Naive B cell (primary cell): ENCODE measurements around the gene RIMS3. TPM values are rescaled to one million over a fixed set of nuclear protein-coding genes. Genes with fewer than 3 reads are reported as not detected.

Source experiments
- ATAC-seq, 2 donors: fragments of 150-1000 bp; cut with Tn5 transposase; 2 replicates each; pipeline ENCODE4 v1.10.0; 2021; ENCODE audit warnings: low read depth in 2 of 2, mild to moderate bottlenecking in 2 of 2, moderate library complexity in 2 of 2
- DNase-seq: peaks from one replicate; pipeline ENCODE4 v3.0.0; 2022
- H3K27ac Mint-ChIP-seq, 6 donors: one replicate each; pipeline ENCODE4 v1.8.0; 2020 to 2022; ENCODE audit warnings: mild to moderate bottlenecking in 6 of 6, mixed read lengths in 6 of 6, moderate library complexity in 5 of 6, inconsistent platforms in 2 of 6
- H3K27me3 Mint-ChIP-seq, 3 donors: one replicate each; pipeline ENCODE4 v1.8.0; 2021 to 2022; ENCODE audit warnings: mixed read lengths in 3 of 3, mild to moderate bottlenecking in 1 of 3
- H3K36me3 Mint-ChIP-seq, 2 donors: one replicate each; pipeline ENCODE4 v1.8.0; 2020 to 2022; ENCODE audit warnings: mixed read lengths in 2 of 2, inconsistent platforms in 1 of 2, mild to moderate bottlenecking in 1 of 2
- H3K4me1 Mint-ChIP-seq, 3 donors: one replicate each; pipeline ENCODE4 v1.8.0; 2020 to 2022; ENCODE audit warnings: mixed read lengths in 3 of 3, inconsistent platforms in 1 of 3, mild to moderate bottlenecking in 1 of 3, moderate library complexity in 1 of 3
- H3K4me3 Mint-ChIP-seq, 8 donors: one replicate each; pipeline ENCODE4 v1.8.0; 2020 to 2022; ENCODE audit warnings: mild to moderate bottlenecking in 8 of 8, mixed read lengths in 8 of 8, moderate library complexity in 8 of 8, inconsistent platforms in 2 of 8
- H3K9me3 Mint-ChIP-seq, 7 donors: one replicate each; pipeline ENCODE4 v1.8.0; 2020 to 2022; ENCODE audit warnings: mixed read lengths in 7 of 7, mild to moderate bottlenecking in 5 of 7, inconsistent platforms in 2 of 7, moderate library complexity in 1 of 7
- polyA plus RNA-seq, 6 donors: library from polyadenylated mRNA; unstranded; fragments of 300-500 nt; fragmentation: Illumina TruSeq; gene quantifications; one replicate each; pipeline ENCODE4 v1.2.3, GENCODE V29; 2021; ENCODE audit warnings: low read depth in 6 of 6

RIMS3 gene
- polyA plus RNA-seq, 6 donors from 2014 or later = 0.93 to 2.9 (median 1.8) TPM

DNA sequence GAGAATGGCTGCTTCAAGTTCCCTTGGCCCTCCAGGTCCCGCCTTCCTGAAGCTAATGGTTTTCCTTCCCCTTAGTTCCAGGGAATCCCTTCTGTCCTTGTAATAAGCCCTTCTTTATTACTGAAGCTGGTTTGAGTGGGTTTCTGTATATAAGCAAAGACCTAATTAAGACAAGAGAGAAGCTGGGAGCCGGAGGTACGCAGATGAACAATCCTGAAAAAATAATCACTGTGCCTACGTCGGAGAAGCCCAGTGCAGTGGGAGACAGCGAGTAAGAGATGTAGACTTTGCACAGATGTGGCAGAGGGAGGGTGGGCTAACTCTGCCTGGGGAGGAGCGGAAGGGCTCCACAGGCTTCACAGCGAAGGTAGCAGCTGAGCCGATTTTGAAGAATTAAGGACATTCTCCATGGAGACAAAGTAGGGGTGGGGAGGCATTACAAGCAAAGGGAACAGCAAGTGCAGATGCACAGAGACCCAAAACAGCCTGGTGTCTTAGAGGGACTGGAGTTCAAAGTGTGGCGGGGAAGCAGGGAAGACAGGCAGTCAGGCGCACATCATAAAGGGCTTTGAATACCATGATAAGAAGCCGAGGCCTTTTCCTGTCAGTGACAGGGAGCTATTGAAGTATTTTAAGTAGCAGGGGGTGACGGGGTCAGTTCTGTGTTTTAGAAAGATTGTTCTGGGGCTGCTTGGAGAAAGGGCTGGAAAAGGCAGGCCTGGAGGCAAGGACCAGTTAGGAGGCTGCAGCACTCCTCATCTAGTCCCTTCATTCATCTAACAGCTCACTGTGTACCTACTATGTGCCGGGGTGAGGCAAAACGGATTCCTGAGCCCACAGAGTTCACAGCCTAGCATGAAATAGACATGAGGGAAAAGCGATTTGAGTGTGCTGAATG lies 6.5 kb downstream of the RIMS3 start:
- ATAC-seq (no peak), DNase-seq (no peak)
- Mint-ChIP-seq H3K27me3 (peaks cover 4 to 10% (median 9%) of the 10 kb centered on the region in 3 donors), H3K4me3 (no peak overlapping the region), H3K4me1 (peaks cover 13 to 20% (median 15%) of the 10 kb centered on the region in 3 donors), H3K9me3 (no peaks in the 10 kb centered on the region), H3K36me3 (no peaks in the 10 kb centered on the region), H3K27ac (no peak overlapping the region)

DNA sequence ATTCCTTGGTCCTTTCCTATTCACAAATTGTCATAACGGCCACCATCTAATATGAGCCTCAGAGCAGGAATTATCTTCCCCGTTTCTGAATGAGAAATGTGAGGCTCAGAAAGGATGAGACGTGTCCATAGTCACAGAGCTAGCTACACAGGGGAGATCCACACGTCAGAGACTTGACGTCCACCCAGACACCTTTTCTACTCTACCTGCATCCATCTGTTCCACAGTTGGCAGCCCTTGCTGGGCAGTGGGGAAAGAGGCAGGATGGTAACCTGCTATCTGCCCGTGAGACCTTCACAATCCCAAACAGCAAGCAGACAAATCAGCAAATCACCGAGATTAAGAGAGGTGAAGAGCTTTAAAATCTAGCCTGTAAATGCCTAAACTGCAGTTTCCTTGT lies 8.4 kb downstream of the RIMS3 start:
- ATAC-seq (no peak), DNase-seq (no peak)
- no peak overlapping the region for H3K4me3 Mint-ChIP-seq
- H3K27me3 Mint-ChIP-seq = peaks cover 4 to 10% (median 10%) of the 10 kb centered on the region in 3 donors
- H3K27ac Mint-ChIP-seq = no peak overlapping the region
- no peaks in the 10 kb centered on the region for H3K9me3 Mint-ChIP-seq
- H3K36me3 Mint-ChIP-seq = no peaks in the 10 kb centered on the region
- H3K4me1 Mint-ChIP-seq = peaks cover 2 to 8% (median 7%) of the 10 kb centered on the region in 3 donors

DNA sequence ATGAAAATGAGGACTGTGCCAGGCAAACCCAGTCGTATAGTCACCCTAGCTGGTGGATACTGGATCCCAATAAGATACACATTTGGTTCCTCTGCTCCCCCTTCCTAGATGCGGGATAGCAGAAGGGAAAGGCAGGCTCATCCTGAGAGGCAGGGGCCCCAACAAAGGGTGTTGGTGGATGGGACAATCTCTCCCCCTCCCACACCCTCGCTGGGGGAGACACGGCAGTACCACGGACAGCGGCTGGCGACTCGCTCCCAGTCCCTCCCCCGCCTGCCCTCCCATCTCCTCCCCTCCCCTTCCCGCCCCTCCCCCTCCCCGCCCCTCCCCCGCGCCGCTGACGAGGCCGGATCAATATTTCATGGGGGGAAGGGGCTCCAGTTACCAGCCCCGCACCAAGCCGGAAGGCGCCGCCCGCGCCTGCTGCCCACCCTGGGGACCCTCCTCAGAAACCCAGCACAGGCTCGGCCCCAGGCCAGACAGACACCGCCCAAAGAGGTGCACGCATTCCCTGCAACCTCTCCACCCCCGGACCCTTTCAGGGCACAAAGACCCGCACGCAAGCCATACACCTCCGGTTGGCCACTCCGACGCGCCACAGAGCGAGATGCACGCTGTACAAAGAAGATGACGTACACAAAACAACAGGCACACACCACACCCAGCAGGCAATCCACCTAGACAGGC lies 11.5 kb downstream of the RIMS3 start:
- Mint-ChIP-seq H3K27me3 (peaks cover 4 to 16% (median 15%) of the 10 kb centered on the region in 3 donors), H3K4me3 (no peak overlapping the region), H3K4me1 (peaks cover 2 to 12% (median 11%) of the 10 kb centered on the region in 3 donors), H3K36me3 (no peaks in the 10 kb centered on the region), H3K9me3 (no peaks in the 10 kb centered on the region), H3K27ac (no peak overlapping the region)
- ATAC-seq (no peak), DNase-seq (no peak)

DNA sequence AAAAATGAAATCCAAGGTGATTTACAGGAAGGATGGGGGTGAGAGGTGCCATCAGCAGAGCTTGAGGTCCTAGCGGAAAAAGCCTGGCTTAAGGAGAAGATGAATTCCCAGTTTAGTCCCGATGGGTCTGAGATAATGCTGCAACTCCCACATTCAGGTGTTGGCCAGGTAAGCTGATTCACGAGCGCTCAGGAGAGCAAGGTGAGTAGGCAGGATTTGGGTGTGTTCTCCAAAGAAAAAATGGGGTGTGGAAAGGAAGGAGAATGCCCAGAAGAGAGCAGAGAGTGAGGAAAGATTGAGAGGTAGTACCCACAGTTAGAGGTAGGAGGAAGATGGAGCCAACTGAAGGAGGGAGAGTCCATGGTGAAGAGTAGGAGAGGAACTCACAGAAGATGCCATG lies 12.5 kb downstream of the RIMS3 start:
- Mint-ChIP-seq H3K9me3 (no peaks in the 10 kb centered on the region), H3K4me1 (peaks cover 2 to 12% (median 12%) of the 10 kb centered on the region in 3 donors), H3K4me3 (no peak overlapping the region), H3K27ac (no peak overlapping the region), H3K27me3 (peaks cover 4 to 19% (median 18%) of the 10 kb centered on the region in 3 donors), H3K36me3 (no peaks in the 10 kb centered on the region)
- ATAC-seq (no peak), DNase-seq (no peak)

- H3K27me3 Mint-ChIP-seq = peaks cover 4 to 24% (median 18%) of the 10 kb centered on the region in 3 donors
- H3K4me1 Mint-ChIP-seq = peaks cover 2 to 12% (median 12%) of the 10 kb centered on the region in 3 donors
- H3K4me3 Mint-ChIP-seq = no peak overlapping the region
- no peak for ATAC-seq
- H3K9me3 Mint-ChIP-seq = no peaks in the 10 kb centered on the region
- H3K36me3 Mint-ChIP-seq = no peaks in the 10 kb centered on the region
- DNase-seq = no peak
- no peak overlapping the region for H3K27ac Mint-ChIP-seq
These were observed 13.0 kb downstream of the RIMS3 start for GRCh38 chr1:40652468-40652867.

DNA sequence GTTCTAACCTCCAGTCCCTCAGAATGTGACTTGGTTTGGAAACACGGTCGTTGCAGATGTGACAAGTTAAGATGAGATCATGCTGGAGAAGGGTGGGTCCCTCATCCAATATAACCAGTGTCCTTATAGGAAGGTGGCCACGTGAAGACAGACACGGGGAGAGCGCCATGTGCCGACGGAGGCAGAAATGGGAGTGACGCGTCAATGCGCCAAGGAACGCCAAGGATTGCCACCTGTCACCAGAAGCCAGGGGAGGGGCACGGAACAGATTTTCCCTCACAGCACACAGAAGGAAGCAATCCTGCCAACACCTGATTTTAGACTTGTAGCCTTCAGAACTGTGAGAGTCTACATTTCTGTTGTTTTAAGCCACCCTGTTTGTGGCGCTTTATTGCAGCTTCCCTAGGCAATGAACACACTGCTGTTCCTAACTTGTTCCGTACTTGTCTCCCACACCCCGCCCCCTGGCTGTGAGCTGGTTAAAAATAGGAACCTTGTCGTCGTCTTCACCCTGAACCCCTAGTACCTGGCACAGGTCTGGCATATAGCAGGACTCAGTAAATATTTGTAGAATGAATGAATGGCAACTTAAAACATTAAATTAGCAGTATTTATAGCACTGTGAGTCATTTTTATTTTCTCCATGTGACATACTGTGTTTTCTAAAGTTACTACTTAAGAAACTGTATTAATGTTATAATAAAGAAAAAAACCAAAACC lies 14.2 kb downstream of the RIMS3 start:
- DNase-seq (no peak), ATAC-seq (no peak)
- Mint-ChIP-seq H3K4me3 (no peak overlapping the region), H3K4me1 (peaks cover 2 to 12% (median 12%) of the 10 kb centered on the region in 3 donors), H3K36me3 (no peaks in the 10 kb centered on the region), H3K9me3 (no peaks in the 10 kb centered on the region), H3K27ac (no peak overlapping the region), H3K27me3 (peaks cover 4 to 26% (median 18%) of the 10 kb centered on the region in 3 donors)

- DNase-seq (no peak), ATAC-seq (no peak)
- Mint-ChIP-seq H3K27me3 (peaks cover 4 to 25% (median 18%) of the 10 kb centered on the region in 3 donors), H3K36me3 (no peaks in the 10 kb centered on the region), H3K27ac (no peak overlapping the region), H3K9me3 (no peaks in the 10 kb centered on the region), H3K4me1 (peaks cover 2 to 12% (median 12%) of the 10 kb centered on the region in 3 donors), H3K4me3 (no peak overlapping the region)
These were observed 15.4 kb downstream of the RIMS3 start for GRCh38 chr1:40650075-40650474.

GRCh38 chr1:40649592-40649930 lies 15.9 kb downstream of the RIMS3 start:
- ATAC-seq = no peak
- Mint-ChIP-seq H3K4me3 (no peak overlapping the region), H3K9me3 (no peaks in the 10 kb centered on the region), H3K27ac (no peak overlapping the region), H3K4me1 (peaks cover 2 to 11% (median 9%) of the 10 kb centered on the region in 3 donors), H3K36me3 (no peaks in the 10 kb centered on the region), H3K27me3 (peaks cover 2 to 20% (median 15%) of the 10 kb centered on the region in 3 donors)
- DNase-seq = no peak

GRCh38 chr1:40648928-40649591 lies 16.4 kb downstream of the RIMS3 start:
- no peak overlapping the region for H3K27ac Mint-ChIP-seq
- no peak for ATAC-seq
- peaks cover 0 to 16% (median 10%) of the 10 kb centered on the region in 3 donors for H3K27me3 Mint-ChIP-seq
- no peaks in the 10 kb centered on the region for H3K9me3 Mint-ChIP-seq
- DNase-seq = no peak
- H3K4me1 Mint-ChIP-seq = peaks cover 0 to 6% (median 4%) of the 10 kb centered on the region in 3 donors
- no peak overlapping the region for H3K4me3 Mint-ChIP-seq
- H3K36me3 Mint-ChIP-seq = no peaks in the 10 kb centered on the region

DNA sequence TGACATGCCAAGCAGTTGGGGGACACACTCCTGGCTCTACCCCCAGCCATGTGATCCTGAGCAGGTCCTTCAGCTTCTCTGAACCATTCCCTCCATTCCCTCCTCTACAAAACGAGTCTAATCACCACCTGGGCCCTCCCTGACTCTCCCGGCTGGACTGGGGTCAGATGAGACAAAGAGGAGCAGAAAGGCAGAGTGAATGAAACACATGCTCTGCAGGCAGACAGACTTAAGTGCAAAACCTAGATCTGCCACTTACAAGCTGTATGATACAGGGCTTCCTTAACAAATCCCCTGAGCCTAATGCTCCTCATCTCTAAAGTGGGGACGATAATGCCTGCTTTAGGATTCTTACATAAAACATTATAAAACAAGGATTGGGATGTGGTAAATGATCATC lies 17.3 kb downstream of the RIMS3 start:
- Mint-ChIP-seq H3K36me3 (no peaks in the 10 kb centered on the region), H3K27ac (peak overlapping the region in 1 of 6 donors; percentile 64), H3K27me3 (peaks cover 0 to 16% (median 9%) of the 10 kb centered on the region in 3 donors), H3K4me3 (no peak overlapping the region), H3K4me1 (peaks cover 0 to 5% (median 4%) of the 10 kb centered on the region in 3 donors), H3K9me3 (no peaks in the 10 kb centered on the region)
- no peak for ATAC-seq
- DNase-seq = no peak

GRCh38 chr1:40646315-40646714 lies 19.2 kb downstream of the RIMS3 start:
- ATAC-seq (no peak), DNase-seq (no peak)
- Mint-ChIP-seq H3K4me1 (peaks cover 0 to 5% (median 4%) of the 10 kb centered on the region in 3 donors), H3K27ac (no peak overlapping the region), H3K4me3 (no peak overlapping the region), H3K27me3 (peaks cover 0 to 16% (median 9%) of the 10 kb centered on the region in 3 donors), H3K36me3 (no peaks in the 10 kb centered on the region), H3K9me3 (no peaks in the 10 kb centered on the region)

DNA sequence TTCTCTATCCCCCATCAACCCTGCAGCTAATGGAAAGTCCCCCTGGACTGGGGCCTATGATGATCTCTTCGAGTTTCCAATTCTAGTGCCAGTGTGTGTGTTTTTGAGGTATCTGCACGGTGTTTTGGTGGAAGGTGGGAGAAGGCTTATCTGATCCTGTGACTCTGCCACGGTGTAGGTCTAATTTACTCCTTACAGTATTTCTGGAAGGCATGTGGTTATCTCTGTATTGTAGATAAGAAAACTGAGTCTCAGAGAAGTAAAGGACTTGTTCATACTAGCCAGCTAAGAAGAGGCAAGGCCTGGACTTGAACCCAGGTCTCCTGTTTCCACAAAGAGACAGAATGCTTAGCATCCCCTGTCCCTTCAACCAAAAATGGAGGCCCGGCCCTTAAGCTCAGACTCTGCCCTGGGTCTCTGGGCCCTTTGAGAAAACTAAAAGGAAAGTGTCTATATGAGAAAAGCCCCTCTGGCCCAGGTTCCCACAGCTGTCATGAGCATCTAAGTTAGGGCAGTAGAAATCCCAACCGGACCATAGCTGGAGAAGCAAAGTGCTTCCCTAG lies 20.3 kb downstream of the RIMS3 start:
- Mint-ChIP-seq H3K9me3 (no peaks in the 10 kb centered on the region), H3K27ac (no peak overlapping the region), H3K4me1 (peaks cover 0 to 5% (median 4%) of the 10 kb centered on the region in 3 donors), H3K4me3 (peak overlapping the region in 1 of 8 donors; percentile 18), H3K27me3 (peaks cover 0 to 16% (median 9%) of the 10 kb centered on the region in 3 donors), H3K36me3 (no peaks in the 10 kb centered on the region)
- no peak for ATAC-seq
- no peak for DNase-seq
